ENCODE measurements around the gene TCTN1. TPM values are rescaled to one million over a fixed set of nuclear protein-coding genes. Genes with fewer than 3 reads are reported as not detected.

Gene TCTN1
- total and polyA plus RNA-seq, 2 of the 8 experiments (the other 6 are each of a cell fraction or from before 2014, with no cell fraction given), result 14.7 to 16.4 TPM

GRCh38 chr12:110591451-110592051 lies 22.4 kb upstream of the TCTN1 start (continued):
- TF ChIP-seq NRF1 (IDR thresholded peaks at IDR 0.05; ENCODE audit: low read depth, low read length) (no peak), CHD7 (IDR thresholded peaks at IDR 0.05; ENCODE audit: insufficient replicate concordance, low read length) (no peak), BCL11A (IDR thresholded peaks at IDR 0.05; ENCODE audit: low read depth in 2 of 2, low read length in 2 of 2) (no peak), CTCF (IDR thresholded peaks at IDR 0.05; ENCODE audit: control extremely low read depth in 1 of 3, insufficient read depth in 1 of 3, low read depth in 1 of 3, low read length in 3 of 3) (no peak)

Measured in H1 (cell line).